Calu3 (cell line): ENCODE results near the gene TRIO. TPM values are rescaled to one million over a fixed set of nuclear protein-coding genes. Genes with fewer than 3 reads are reported as not detected.

ENCODE experiments used
- BruUV-seq: library from RNA; stranded (reverse); fragments of 400-500 nt; replicated peaks from 2 replicates; lab custom pipeline; 2021; lab: Mats Ljungman, UMichigan
- CTCF ChIA-PET: fragments of 300-600 bp; sonication (Branson Sonifier 250); formaldehyde crosslinking; loops from one replicate; lab custom pipeline; 2022; ENCODE audit warnings: antibody characterized with exemption; lab: Charles Lee
- DNase-seq: peaks from one replicate; pipeline ENCODE4 v3.0.0; 2022
- H3K27ac Mint-ChIP-seq: one replicate; pipeline ENCODE4 v1.8.0; 2022; ENCODE audit warnings: mixed read lengths; ENCODE audit not compliant: unreplicated experiment
- H3K27me3 Mint-ChIP-seq: one replicate; pipeline ENCODE4 v1.8.0; 2022; ENCODE audit warnings: mixed read lengths; ENCODE audit not compliant: unreplicated experiment
- H3K36me3 Mint-ChIP-seq: one replicate; pipeline ENCODE4 v1.8.0; 2022; ENCODE audit warnings: mild to moderate bottlenecking, moderate library complexity, mixed read lengths; ENCODE audit not compliant: insufficient read depth, unreplicated experiment
- H3K4me1 Mint-ChIP-seq: one replicate; pipeline ENCODE4 v1.8.0; 2022; ENCODE audit warnings: mild to moderate bottlenecking, low read depth, mixed read lengths; ENCODE audit not compliant: unreplicated experiment
- H3K4me3 Mint-ChIP-seq: one replicate; pipeline ENCODE4 v1.8.0; 2022; ENCODE audit warnings: mild to moderate bottlenecking, low read depth, moderate library complexity, mixed read lengths; ENCODE audit not compliant: unreplicated experiment
- H3K9me3 Mint-ChIP-seq: one replicate; pipeline ENCODE4 v1.8.0; 2022; ENCODE audit warnings: low read depth, mixed read lengths; ENCODE audit not compliant: unreplicated experiment
- CTCF ChIP-seq: fragments of 200-600 bp; IDR thresholded peaks from one replicate; pipeline ENCODE4 v1.8.0; 2022; ENCODE audit warnings: antibody characterized with exemption; ENCODE audit not compliant: unreplicated experiment
- intact Hi-C: fragments of 100-400 bp; cut with micrococcal nuclease; formaldehyde crosslinking; loops from one replicate; pipeline ENCODE4 v1.10.0; 2022; ENCODE audit not compliant: unreplicated experiment
- total RNA-seq: library from RNA; stranded (reverse); gene quantifications from 2 replicates; pipeline ENCODE4 v1.2.3, GENCODE V29; 2022

The TRIO gene
- total RNA-seq, 1 experiment from 2014 or later = 183 TPM

- H3K27me3 Mint-ChIP-seq = no peaks in the 10 kb centered on the region
These were observed 354.2 kb downstream of the TRIO start for GRCh38 chr5:14497311-14497710.

GRCh38 chr5:14501353-14502293, 358.5 kb downstream of the TRIO start:
- intact Hi-C loops = no loop called here
- Mint-ChIP-seq H3K9me3 (no peaks in the 10 kb centered on the region), H3K27ac (no peak overlapping the region), H3K4me1 (peaks cover 7% of the 10 kb centered on the region), H3K36me3 (peaks cover 46% of the 10 kb centered on the region), H3K27me3 (no peaks in the 10 kb centered on the region), H3K4me3 (no peak overlapping the region)
- DNase-seq = no peak
- TF ChIP-seq CTCF = no peak
- CTCF ChIA-PET = no interaction called here
- no TSS peak for BruUV-seq

More at GRCh38 chr5:14497311-14497710, 354.2 kb downstream of the TRIO start:
- H3K4me1 Mint-ChIP-seq = peaks cover 7% of the 10 kb centered on the region
- no peaks in the 10 kb centered on the region for H3K9me3 Mint-ChIP-seq
- no TSS peak for BruUV-seq
- intact Hi-C loops = no loop called here
- peaks cover 41% of the 10 kb centered on the region for H3K36me3 Mint-ChIP-seq
- TF ChIP-seq CTCF = no peak
- DNase-seq = no peak
- no peak overlapping the region for H3K4me3 Mint-ChIP-seq
- no peak overlapping the region for H3K27ac Mint-ChIP-seq
- CTCF ChIA-PET = interaction anchor here (0.6 kb wide), 1 partner anchor 34 kb away, joined by 3 read pairs; no protein-coding TSS in a partner anchor

GRCh38 chr5:14502294-14502690, 359.1 kb downstream of the TRIO start:
- no peaks in the 10 kb centered on the region for H3K27me3 Mint-ChIP-seq
- DNase-seq = no peak
- H3K4me1 Mint-ChIP-seq = peaks cover 7% of the 10 kb centered on the region
- BruUV-seq = no TSS peak
- no peak for TF ChIP-seq CTCF
- CTCF ChIA-PET = no interaction called here
- no peaks in the 10 kb centered on the region for H3K9me3 Mint-ChIP-seq
- no peak overlapping the region for H3K27ac Mint-ChIP-seq
- H3K4me3 Mint-ChIP-seq = no peak overlapping the region
- H3K36me3 Mint-ChIP-seq = peaks cover 49% of the 10 kb centered on the region
- intact Hi-C loops = no loop called here

GRCh38 chr5:14503017-14503680, 360.0 kb downstream of the TRIO start:
- no peak for DNase-seq
- no peak overlapping the region for H3K4me3 Mint-ChIP-seq
- intact Hi-C loops = no loop called here
- CTCF ChIA-PET = no interaction called here
- H3K27ac Mint-ChIP-seq = no peak overlapping the region
- H3K27me3 Mint-ChIP-seq = no peaks in the 10 kb centered on the region
- peaks cover 7% of the 10 kb centered on the region for H3K4me1 Mint-ChIP-seq
- H3K36me3 Mint-ChIP-seq = peaks cover 52% of the 10 kb centered on the region
- BruUV-seq = no TSS peak
- no peak for TF ChIP-seq CTCF
- H3K9me3 Mint-ChIP-seq = no peaks in the 10 kb centered on the region
